Measurements from ENCODE around the gene HRH3. TPM values are rescaled to one million over a fixed set of nuclear protein-coding genes. Genes with fewer than 3 reads are reported as not detected.

HRH3 gene
- total RNA-seq, 1 experiment from 2014 or later, result not detected

DNA sequence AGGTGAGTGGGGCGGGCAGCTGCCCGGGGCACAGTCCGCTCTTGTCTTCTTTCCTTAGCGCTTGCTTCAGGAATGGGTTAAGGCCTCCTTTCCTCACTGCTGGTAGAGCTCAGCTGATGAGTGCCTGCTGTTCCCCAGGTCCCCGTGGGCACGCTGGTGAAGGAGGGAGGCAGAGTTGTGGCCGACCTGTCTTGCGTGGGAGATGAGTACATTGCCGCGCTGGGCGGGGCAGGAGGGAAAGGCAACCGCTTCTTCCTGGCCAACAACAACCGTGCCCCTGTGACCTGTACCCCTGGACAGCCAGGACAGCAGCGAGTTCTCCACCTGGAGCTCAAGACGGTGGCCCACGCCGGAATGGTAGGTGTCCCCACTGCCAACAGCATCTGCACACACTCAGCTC, 21.6 kb downstream of the HRH3 start:
- no peaks in the 10 kb centered on the region for H4K20me1 ChIP-seq (ENCODE audit: insufficient read depth, low read depth, low read length)
- H3K27ac ChIP-seq (ENCODE audit: low read length), result no peak overlapping the region
- H3K9ac ChIP-seq (ENCODE audit: low read length), result no peak overlapping the region
- no peak overlapping the region for H3K4me3 ChIP-seq (ENCODE audit: low read length)
- DNase-seq, result no peak
- H3K4me2 ChIP-seq (ENCODE audit: low read depth, low read length, poor library complexity, severe bottlenecking), result no peak overlapping the region
- no peaks in the 10 kb centered on the region; the same call in 1 of the 2 replicates for H3K79me2 ChIP-seq (ENCODE audit: low read length)
- H3K27me3 ChIP-seq (ENCODE audit: low read length), result no peaks in the 10 kb centered on the region
- H3K36me3 ChIP-seq (ENCODE audit: insufficient read depth, low read length), result peaks cover 13% of the 10 kb centered on the region
- H3K9me2 ChIP-seq (replicated peaks; ENCODE audit: insufficient read depth, low read length), result no peaks in the 10 kb centered on the region
- no peaks in the 10 kb centered on the region for H3K4me1 ChIP-seq (ENCODE audit: low read length)
- H2AFZ ChIP-seq (ENCODE audit: low read length), result no peak overlapping the region
- H3K9me3 ChIP-seq (ENCODE audit: low read length), result no peaks in the 10 kb centered on the region

DNA sequence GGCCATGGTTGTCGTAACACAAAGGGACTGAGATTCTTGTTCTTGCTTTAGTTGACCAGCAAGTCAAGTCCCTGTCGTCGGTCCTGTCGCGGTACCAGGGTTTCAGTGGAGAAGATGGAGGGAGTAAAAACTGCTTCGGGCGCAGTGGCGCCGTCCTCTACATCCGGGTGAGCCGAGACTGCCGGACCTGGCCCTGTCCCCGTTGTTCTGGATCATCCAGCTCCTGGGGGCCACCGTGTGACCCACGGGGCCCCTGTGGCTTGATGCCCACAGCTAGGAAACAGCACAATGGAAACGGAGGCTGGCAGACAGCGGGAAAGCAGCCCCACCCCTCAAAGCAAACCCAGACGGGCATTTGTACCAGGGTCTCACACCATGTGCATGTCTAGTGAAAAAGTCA, 22.3 kb downstream of the HRH3 start:
- H3K36me3 ChIP-seq (ENCODE audit: insufficient read depth, low read length), result peaks cover 13% of the 10 kb centered on the region
- no peaks in the 10 kb centered on the region; the same call in 1 of the 2 replicates for H3K79me2 ChIP-seq (ENCODE audit: low read length)
- H3K9me2 ChIP-seq (replicated peaks; ENCODE audit: insufficient read depth, low read length), result no peaks in the 10 kb centered on the region
- H3K27me3 ChIP-seq (ENCODE audit: low read length), result no peaks in the 10 kb centered on the region
- H3K4me3 ChIP-seq (ENCODE audit: low read length), result no peak overlapping the region
- no peak overlapping the region for H2AFZ ChIP-seq (ENCODE audit: low read length)
- no peak overlapping the region for H3K4me2 ChIP-seq (ENCODE audit: low read depth, low read length, poor library complexity, severe bottlenecking)
- H3K4me1 ChIP-seq (ENCODE audit: low read length), result no peaks in the 10 kb centered on the region
- H3K9ac ChIP-seq (ENCODE audit: low read length), result no peak overlapping the region
- DNase-seq, result no peak
- no peaks in the 10 kb centered on the region for H3K9me3 ChIP-seq (ENCODE audit: low read length)
- H4K20me1 ChIP-seq (ENCODE audit: insufficient read depth, low read depth, low read length), result no peaks in the 10 kb centered on the region
- no peak overlapping the region for H3K27ac ChIP-seq (ENCODE audit: low read length)

DNA sequence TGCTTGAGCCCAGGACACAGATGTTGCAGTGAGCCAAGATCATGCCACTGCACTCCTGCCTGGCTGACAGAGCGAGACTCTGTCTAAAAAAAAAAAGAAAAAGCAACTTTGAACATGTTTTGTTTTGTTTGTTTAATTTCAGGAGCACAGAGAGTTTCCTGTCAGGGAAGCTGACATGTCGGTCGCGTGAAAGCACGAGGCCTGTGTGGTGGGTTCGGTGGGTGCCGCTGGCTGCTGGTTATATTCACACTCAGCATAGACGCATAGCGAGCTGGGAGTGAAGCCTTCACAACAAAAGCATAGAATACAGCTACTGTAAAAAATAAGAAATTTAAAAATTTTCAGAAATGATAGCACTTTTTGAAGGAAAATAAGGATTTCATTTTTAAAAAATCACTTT, 22.8 kb downstream of the HRH3 start:
- H4K20me1 ChIP-seq (ENCODE audit: insufficient read depth, low read depth, low read length), result no peaks in the 10 kb centered on the region
- peaks cover 13% of the 10 kb centered on the region for H3K36me3 ChIP-seq (ENCODE audit: insufficient read depth, low read length)
- no peaks in the 10 kb centered on the region for H3K27me3 ChIP-seq (ENCODE audit: low read length)
- H3K4me3 ChIP-seq (ENCODE audit: low read length), result no peak overlapping the region
- no peak overlapping the region for H3K9ac ChIP-seq (ENCODE audit: low read length)
- no peaks in the 10 kb centered on the region for H3K9me3 ChIP-seq (ENCODE audit: low read length)
- no peak overlapping the region for H3K27ac ChIP-seq (ENCODE audit: low read length)
- H3K79me2 ChIP-seq (ENCODE audit: low read length), result peaks cover 4% of the 10 kb centered on the region; the same call in 1 of the 2 replicates
- DNase-seq, result no peak
- H3K4me1 ChIP-seq (ENCODE audit: low read length), result no peaks in the 10 kb centered on the region
- no peak overlapping the region for H3K4me2 ChIP-seq (ENCODE audit: low read depth, low read length, poor library complexity, severe bottlenecking)
- no peaks in the 10 kb centered on the region for H3K9me2 ChIP-seq (replicated peaks; ENCODE audit: insufficient read depth, low read length)
- no peak overlapping the region for H2AFZ ChIP-seq (ENCODE audit: low read length)

GRCh38 chr20:62196286-62196685, 23.8 kb downstream of the HRH3 start:
- no peaks in the 10 kb centered on the region for H3K9me3 ChIP-seq (ENCODE audit: low read length)
- no peak for DNase-seq
- H2AFZ ChIP-seq (ENCODE audit: low read length), result no peak overlapping the region
- H3K9ac ChIP-seq (ENCODE audit: low read length), result no peak overlapping the region
- no peaks in the 10 kb centered on the region for H3K27me3 ChIP-seq (ENCODE audit: low read length)
- no peak overlapping the region for H3K27ac ChIP-seq (ENCODE audit: low read length)
- no peaks in the 10 kb centered on the region for H4K20me1 ChIP-seq (ENCODE audit: insufficient read depth, low read depth, low read length)
- H3K4me3 ChIP-seq (ENCODE audit: low read length), result no peak overlapping the region
- no peaks in the 10 kb centered on the region for H3K4me1 ChIP-seq (ENCODE audit: low read length)
- peaks cover 7% of the 10 kb centered on the region; the same call in 1 of the 2 replicates for H3K79me2 ChIP-seq (ENCODE audit: low read length)
- H3K9me2 ChIP-seq (replicated peaks; ENCODE audit: insufficient read depth, low read length), result no peaks in the 10 kb centered on the region
- peaks cover 13% of the 10 kb centered on the region for H3K36me3 ChIP-seq (ENCODE audit: insufficient read depth, low read length)
- no peak overlapping the region for H3K4me2 ChIP-seq (ENCODE audit: low read depth, low read length, poor library complexity, severe bottlenecking)

GRCh38 chr20:62195736-62196135, 24.3 kb downstream of the HRH3 start:
- H3K4me3 ChIP-seq (ENCODE audit: low read length), result no peak overlapping the region
- no peaks in the 10 kb centered on the region for H3K4me1 ChIP-seq (ENCODE audit: low read length)
- no peaks in the 10 kb centered on the region for H3K27me3 ChIP-seq (ENCODE audit: low read length)
- H2AFZ ChIP-seq (ENCODE audit: low read length), result no peak overlapping the region
- peaks cover 13% of the 10 kb centered on the region for H3K36me3 ChIP-seq (ENCODE audit: insufficient read depth, low read length)
- no peak overlapping the region for H3K4me2 ChIP-seq (ENCODE audit: low read depth, low read length, poor library complexity, severe bottlenecking)
- no peaks in the 10 kb centered on the region for H3K9me2 ChIP-seq (replicated peaks; ENCODE audit: insufficient read depth, low read length)
- no peak overlapping the region for H3K9ac ChIP-seq (ENCODE audit: low read length)
- peaks cover 7% of the 10 kb centered on the region; the same call in 1 of the 2 replicates for H3K79me2 ChIP-seq (ENCODE audit: low read length)
- H3K27ac ChIP-seq (ENCODE audit: low read length), result no peak overlapping the region
- no peaks in the 10 kb centered on the region for H3K9me3 ChIP-seq (ENCODE audit: low read length)
- H4K20me1 ChIP-seq (ENCODE audit: insufficient read depth, low read depth, low read length), result no peaks in the 10 kb centered on the region
- DNase-seq, result no peak

DNA sequence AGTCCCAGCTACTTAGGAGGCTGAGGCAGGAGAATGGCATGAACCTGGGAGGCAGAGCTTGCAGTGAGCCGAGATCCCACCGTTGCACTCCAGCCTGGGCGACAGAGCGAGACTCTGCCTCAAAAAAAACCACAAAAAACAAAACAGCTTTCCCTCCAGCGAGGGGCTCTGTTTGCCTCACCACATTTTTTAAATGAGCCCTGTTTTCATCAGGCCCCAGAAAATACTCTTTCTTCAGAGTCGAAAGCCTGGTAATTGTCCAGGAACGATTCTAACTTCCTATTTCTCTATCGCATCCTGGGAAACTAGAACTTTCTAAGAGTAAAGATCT, 25.0 kb downstream of the HRH3 start:
- H3K9me2 ChIP-seq (replicated peaks; ENCODE audit: insufficient read depth, low read length), result no peaks in the 10 kb centered on the region
- H2AFZ ChIP-seq (ENCODE audit: low read length), result no peak overlapping the region
- no peak overlapping the region for H3K4me2 ChIP-seq (ENCODE audit: low read depth, low read length, poor library complexity, severe bottlenecking)
- no peak overlapping the region for H3K4me3 ChIP-seq (ENCODE audit: low read length)
- H3K79me2 ChIP-seq (ENCODE audit: low read length), result peaks cover 13% of the 10 kb centered on the region
- DNase-seq, result no peak
- H3K9ac ChIP-seq (ENCODE audit: low read length), result no peak overlapping the region
- no peaks in the 10 kb centered on the region for H3K4me1 ChIP-seq (ENCODE audit: low read length)
- H3K27ac ChIP-seq (ENCODE audit: low read length), result no peak overlapping the region
- H3K9me3 ChIP-seq (ENCODE audit: low read length), result no peaks in the 10 kb centered on the region
- H3K36me3 ChIP-seq (ENCODE audit: insufficient read depth, low read length), result peaks cover 6% of the 10 kb centered on the region
- H3K27me3 ChIP-seq (ENCODE audit: low read length), result no peaks in the 10 kb centered on the region
- H4K20me1 ChIP-seq (ENCODE audit: insufficient read depth, low read depth, low read length), result no peaks in the 10 kb centered on the region

GRCh38 chr20:62193079-62194025, 26.7 kb downstream of the HRH3 start:
- no peak for DNase-seq
- H3K4me2 ChIP-seq (ENCODE audit: low read depth, low read length, poor library complexity, severe bottlenecking), result no peak overlapping the region
- H3K4me1 ChIP-seq (ENCODE audit: low read length), result no peaks in the 10 kb centered on the region
- no peak overlapping the region for H3K4me3 ChIP-seq (ENCODE audit: low read length)
- peaks cover 26% of the 10 kb centered on the region for H3K79me2 ChIP-seq (ENCODE audit: low read length)
- H3K9ac ChIP-seq (ENCODE audit: low read length), result no peak overlapping the region
- H2AFZ ChIP-seq (ENCODE audit: low read length), result no peak overlapping the region
- H3K9me2 ChIP-seq (replicated peaks; ENCODE audit: insufficient read depth, low read length), result no peaks in the 10 kb centered on the region
- peaks cover 4% of the 10 kb centered on the region for H3K36me3 ChIP-seq (ENCODE audit: insufficient read depth, low read length)
- no peaks in the 10 kb centered on the region for H4K20me1 ChIP-seq (ENCODE audit: insufficient read depth, low read depth, low read length)
- no peak overlapping the region for H3K27ac ChIP-seq (ENCODE audit: low read length)
- H3K9me3 ChIP-seq (ENCODE audit: low read length), result no peaks in the 10 kb centered on the region
- H3K27me3 ChIP-seq (ENCODE audit: low read length), result no peaks in the 10 kb centered on the region

- Histone ChIP-seq H3K4me2 (ENCODE audit: low read depth, low read length, poor library complexity, severe bottlenecking) (no peak overlapping the region), H3K4me3 (ENCODE audit: low read length) (no peak overlapping the region), H3K27ac (ENCODE audit: low read length) (no peak overlapping the region), H3K9ac (ENCODE audit: low read length) (no peak overlapping the region), H3K36me3 (ENCODE audit: insufficient read depth, low read length) (peaks cover 4% of the 10 kb centered on the region; the same call in 1 of the 2 replicates), H4K20me1 (ENCODE audit: insufficient read depth, low read depth, low read length) (no peaks in the 10 kb centered on the region), H3K4me1 (ENCODE audit: low read length) (no peaks in the 10 kb centered on the region), H2AFZ (ENCODE audit: low read length) (no peak overlapping the region), H3K9me3 (ENCODE audit: low read length) (no peaks in the 10 kb centered on the region), H3K79me2 (ENCODE audit: low read length) (peaks cover 33% of the 10 kb centered on the region), H3K9me2 (replicated peaks; ENCODE audit: insufficient read depth, low read length) (no peaks in the 10 kb centered on the region), H3K27me3 (ENCODE audit: low read length) (no peaks in the 10 kb centered on the region)
- DNase-seq, result no peak
Measured at GRCh38 chr20:62192635-62193034, 27.4 kb downstream of the HRH3 start.

Data from Karpas-422 (cell line).